Body of pancreas (tissue), 4 donors: ENCODE data around the gene PPFIBP2. TPM values are rescaled to one million over a fixed set of nuclear protein-coding genes. Genes with fewer than 3 reads are reported as not detected.

ENCODE experiments used
- ATAC-seq: fragments of 150-250 bp; one replicate; pipeline ENCODE4 v1.9.1; 2016
- DNase-seq, 4 donors: peaks; one replicate each; pipeline ENCODE4 v3.0.0-alpha.2; 2019
- H3K27ac ChIP-seq, 4 donors: fragments of 200-600 bp; sonication (generic); 1 replicate in 3 of 4; 2 replicates in 1 of 4; pipeline versions ENCODE4 v1.5.1 to v1.6.1; 2016 to 2019; ENCODE audit warnings: mild to moderate bottlenecking in 1 of 4, mixed read lengths in 1 of 4, moderate library complexity in 1 of 4
- H3K27me3 ChIP-seq, 2 donors: fragments of 200-600 bp; sonication (generic); one replicate each; pipeline ENCODE4 v1.6.0; 2016; ENCODE audit warnings: mild to moderate bottlenecking in 1 of 2
- H3K36me3 ChIP-seq, 2 donors: fragments of 200-600 bp; sonication (generic); replicated peaks in 1 of 2; 2 replicates each; pipeline ENCODE4 v1.5.1; 2016; ENCODE audit warnings: low read depth in 2 of 2; ENCODE audit not compliant: insufficient read depth in 1 of 2
- H3K4me1 ChIP-seq: fragments of 200-600 bp; sonication (generic); one replicate; pipeline ENCODE4 v1.6.0; 2016
- H3K4me3 ChIP-seq, 2 donors: fragments of 200-600 bp; sonication (generic); 1 replicate in 1 of 2; 2 replicates in 1 of 2; pipeline ENCODE4 v1.5.1; 2016 to 2019
- H3K9me3 ChIP-seq, 3 donors: fragments of 200-600 bp; sonication (generic); 1 replicate in 2 of 3; 2 replicates in 1 of 3; pipeline ENCODE4 v1.5.1; 2016
- CTCF ChIP-seq, 7 experiments: fragments of 450-650 bp in 4 of 7; fragments of 200-600 bp in 3 of 7; sonication (generic) in 3 of 7; IDR thresholded peaks; one replicate each; pipeline ENCODE4 v1.5.1; 2016 to 2019; ENCODE audit warnings: antibody characterized with exemption in 7 of 7
- POLR2A ChIP-seq, 3 donors: fragments of 450-650 bp; IDR thresholded peaks; one replicate each; pipeline ENCODE4 v1.6.1; 2016; ENCODE audit warnings: antibody characterized with exemption in 3 of 3, mild to moderate bottlenecking in 2 of 3
- WGBS, 2 donors: methylation state at CpG; one replicate each; pipeline ENCODE4 v1.1.5; 2017; 5-methylcytosine and 5-hydroxymethylcytosine counted together
- intact Hi-C: fragments of 100-400 bp; cut with DNase I; formaldehyde crosslinking; loops from one replicate; pipeline ENCODE4 v1.15.1; 2023
- total RNA-seq, 2 donors: library from RNA; depleted of rRNA; stranded (reverse); fragments of >200 nt; gene quantifications; one replicate each; pipeline ENCODE4 v1.1.0, GENCODE V29; 2016

Gene PPFIBP2
- total RNA-seq, 2 donors from 2014 or later = 34.9 to 35.3 TPM

- DNase-seq (no peak), ATAC-seq (no peak)
- TF ChIP-seq CTCF (IDR thresholded peaks at IDR 0.05) (no peak), POLR2A (IDR thresholded peaks at IDR 0.05) (no peak)
- intact Hi-C loops = no loop called here
- 84 to 90% methylated on average over 4 of the region's 4 CpGs for WGBS, 2 donors
- Histone ChIP-seq H3K27ac (no peak overlapping the region), H3K27me3 (no peaks in the 10 kb centered on the region), H3K4me3 (no peak overlapping the region), H3K9me3 (no peaks in the 10 kb centered on the region), H3K4me1 (no peaks in the 10 kb centered on the region), H3K36me3 (no peaks in the 10 kb centered on the region)
These were observed 31.8 kb downstream of the PPFIBP2 start for GRCh38 chr11:7545611-7546010.

GRCh38 chr11:7546324-7546791 is 32.6 kb downstream of the PPFIBP2 start:
- DNase-seq (no peak), ATAC-seq (no peak)
- H3K27ac ChIP-seq = no peak overlapping the region
- H3K9me3 ChIP-seq = no peaks in the 10 kb centered on the region
- 93 to 98% methylated on average over 3 of the region's 3 CpGs for WGBS, 2 donors
- no peaks in the 10 kb centered on the region for H3K4me1 ChIP-seq
- intact Hi-C loops = no loop called here
- no peak for TF ChIP-seq CTCF (IDR thresholded peaks at IDR 0.05)
- no peaks in the 10 kb centered on the region for H3K27me3 ChIP-seq
- H3K4me3 ChIP-seq = no peak overlapping the region
- no peaks in the 10 kb centered on the region for H3K36me3 ChIP-seq

- WGBS, 2 donors = 76 to 78% methylated on average over 4 of the region's 4 CpGs
- H3K27ac ChIP-seq = no peak overlapping the region
- intact Hi-C loops = no loop called here
- no peak for TF ChIP-seq CTCF (IDR thresholded peaks at IDR 0.05)
- no peak for TF ChIP-seq POLR2A (IDR thresholded peaks at IDR 0.05)
- ATAC-seq = no peak
- no peak for DNase-seq
- H3K36me3 ChIP-seq = no peaks in the 10 kb centered on the region
- no peaks in the 10 kb centered on the region for H3K9me3 ChIP-seq
- H3K4me3 ChIP-seq = no peak overlapping the region
- H3K27me3 ChIP-seq = no peaks in the 10 kb centered on the region
- H3K4me1 ChIP-seq = no peaks in the 10 kb centered on the region
These were observed 33.9 kb downstream of the PPFIBP2 start for GRCh38 chr11:7547687-7548086.

- H3K27ac ChIP-seq = no peak overlapping the region
- WGBS, 2 donors = 59 to 66% methylated on average over 6 to 7 of the region's 7 CpGs
- TF ChIP-seq POLR2A (IDR thresholded peaks at IDR 0.05) = no peak
- peak; percentile 18 to 48 (median 32) for TF ChIP-seq CTCF (IDR thresholded peaks at IDR 0.05)
- H3K4me1 ChIP-seq = no peaks in the 10 kb centered on the region
- no peaks in the 10 kb centered on the region for H3K36me3 ChIP-seq
- H3K4me3 ChIP-seq = no peak overlapping the region
- peak; percentile 42 for ATAC-seq
- H3K27me3 ChIP-seq = no peaks in the 10 kb centered on the region
- intact Hi-C loops = no loop called here
- H3K9me3 ChIP-seq = no peaks in the 10 kb centered on the region
- peak in 3 of 4 donors; percentile 18 to 58 (median 28) for DNase-seq
These were observed 35.0 kb downstream of the PPFIBP2 start for GRCh38 chr11:7548659-7549274.

GRCh38 chr11:7549681-7550080 is 35.9 kb downstream of the PPFIBP2 start:
- Histone ChIP-seq H3K4me1 (no peaks in the 10 kb centered on the region), H3K4me3 (no peak overlapping the region), H3K27ac (no peak overlapping the region), H3K9me3 (no peaks in the 10 kb centered on the region), H3K27me3 (no peaks in the 10 kb centered on the region), H3K36me3 (no peaks in the 10 kb centered on the region)
- ATAC-seq (no peak), DNase-seq (no peak)
- no peak for TF ChIP-seq CTCF (IDR thresholded peaks at IDR 0.05)
- no peak for TF ChIP-seq POLR2A (IDR thresholded peaks at IDR 0.05)
- 55 to 68% methylated on average over 4 of the region's 4 CpGs for WGBS, 2 donors
- intact Hi-C loops = no loop called here
